Stimulated activated naive CD8-positive, alpha-beta T cell treated with anti-CD3 and anti-CD28 coated beads, Interleukin-15, amount 100 ng/mL, for 72 hours (primary cell): Measurements from ENCODE around the gene ACMSD.
A peak's percentile ranks its signal among the peaks of the same experiment; 100 is the strongest.

Experiments
- ATAC-seq: fragments of 150-1000 bp; cut with Tn5 transposase; 2 replicates; pipeline ENCODE4 v1.10.0; 2021; ENCODE audit warnings: mild to moderate bottlenecking, moderate library complexity
- DNase-seq, 2 donors: peaks; one replicate each; pipeline ENCODE4 v3.0.0; 2021 to 2022
- H3K27ac Mint-ChIP-seq, 2 donors: one replicate each; pipeline ENCODE4 v1.8.0; 2022; ENCODE audit warnings: mild to moderate bottlenecking in 2 of 2, mixed read lengths in 2 of 2, moderate library complexity in 2 of 2
- H3K27me3 Mint-ChIP-seq: one replicate; pipeline ENCODE4 v1.8.0; 2022; ENCODE audit warnings: mixed read lengths
- H3K4me1 Mint-ChIP-seq: one replicate; pipeline ENCODE4 v1.8.0; 2022; ENCODE audit warnings: mild to moderate bottlenecking, mixed read lengths
- H3K4me3 Mint-ChIP-seq, 2 donors: one replicate each; pipeline ENCODE4 v1.8.0; 2022; ENCODE audit warnings: mild to moderate bottlenecking in 2 of 2, mixed read lengths in 2 of 2, moderate library complexity in 1 of 2
- H3K9me3 Mint-ChIP-seq, 2 donors: one replicate each; pipeline ENCODE4 v1.8.0; 2022; ENCODE audit warnings: mixed read lengths in 2 of 2

Gene ACMSD

GRCh38 chr2:134943540-134943939, 105.1 kb downstream of the ACMSD start:
- Mint-ChIP-seq H3K27me3 (no peaks in the 10 kb centered on the region), H3K27ac (peak overlapping the region in 1 of 2 donors; percentile 89), H3K4me3 (no peak overlapping the region), H3K9me3 (no peaks in the 10 kb centered on the region), H3K4me1 (peaks cover 37% of the 10 kb centered on the region)
- ATAC-seq (no peak), DNase-seq (no peak)

GRCh38 chr2:134944975-134945374, 106.6 kb downstream of the ACMSD start:
- ATAC-seq (no peak), DNase-seq (no peak)
- Mint-ChIP-seq H3K4me1 (peaks cover 52% of the 10 kb centered on the region), H3K9me3 (no peaks in the 10 kb centered on the region), H3K4me3 (no peak overlapping the region), H3K27ac (peak overlapping the region in 1 of 2 donors; percentile 8), H3K27me3 (no peaks in the 10 kb centered on the region)

GRCh38 chr2:134946073-134946472, 107.7 kb downstream of the ACMSD start:
- H3K4me1 Mint-ChIP-seq, result peaks cover 52% of the 10 kb centered on the region
- H3K27ac Mint-ChIP-seq, result no peak overlapping the region
- H3K9me3 Mint-ChIP-seq, result no peaks in the 10 kb centered on the region
- DNase-seq (no peak), ATAC-seq (no peak)
- H3K27me3 Mint-ChIP-seq, result no peaks in the 10 kb centered on the region
- no peak overlapping the region for H3K4me3 Mint-ChIP-seq

- no peak overlapping the region for H3K27ac Mint-ChIP-seq
- no peak overlapping the region for H3K4me3 Mint-ChIP-seq
- H3K4me1 Mint-ChIP-seq, result peaks cover 54% of the 10 kb centered on the region
- DNase-seq, result no peak
- peak; percentile 60 for ATAC-seq
- H3K27me3 Mint-ChIP-seq, result no peaks in the 10 kb centered on the region
- no peaks in the 10 kb centered on the region for H3K9me3 Mint-ChIP-seq
Observed at GRCh38 chr2:134949981-134950708, 111.7 kb downstream of the ACMSD start.

- Mint-ChIP-seq H3K4me1 (peaks cover 47% of the 10 kb centered on the region), H3K4me3 (no peak overlapping the region), H3K9me3 (no peaks in the 10 kb centered on the region), H3K27ac (no peak overlapping the region), H3K27me3 (no peaks in the 10 kb centered on the region)
- DNase-seq (no peak), ATAC-seq (no peak)
Observed at GRCh38 chr2:134950886-134951285, 112.5 kb downstream of the ACMSD start.
